Smooth muscle cell (in vitro differentiated cells): ENCODE results near the gene ADCY5. TPM values are rescaled to one million over a fixed set of nuclear protein-coding genes. Genes with fewer than 3 reads are reported as not detected.
A peak's percentile ranks its signal among the peaks of the same experiment; 100 is the strongest.

Source experiments
- DNase-seq: peaks from one replicate; lab custom pipeline; 2025; ENCODE audit not compliant: unreplicated experiment; lab: John Stamatoyannopoulos, UW
- H2AFZ ChIP-seq: fragments of 200-600 bp; sonication (generic); 2 replicates; pipeline ENCODE4 v1.6.0; 2016; ENCODE audit warnings: antibody characterized with exemption, low read depth, mild to moderate bottlenecking
- H3F3A ChIP-seq: fragments of 200-600 bp; sonication (generic); 2 replicates; pipeline ENCODE4 v1.6.0; 2017; ENCODE audit warnings: antibody characterized with exemption, low read depth
- H3K27ac ChIP-seq: fragments of 200-600 bp; sonication (generic); 2 replicates; pipeline ENCODE4 v1.5.1; 2016; ENCODE audit warnings: low read depth, mild to moderate bottlenecking
- H3K27me3 ChIP-seq: fragments of 200-600 bp; sonication (generic); 2 replicates; pipeline ENCODE4 v1.6.1; 2016; ENCODE audit warnings: low read depth, mild to moderate bottlenecking
- H3K36me3 ChIP-seq: fragments of 200-600 bp; sonication (generic); 2 replicates; pipeline ENCODE4 v1.5.1; 2016; ENCODE audit warnings: low read depth
- H3K4me1 ChIP-seq: fragments of 200-600 bp; sonication (generic); 2 replicates; pipeline ENCODE4 v1.5.1; 2016; ENCODE audit warnings: low read depth
- H3K4me2 ChIP-seq: fragments of 200-600 bp; sonication (generic); 2 replicates; pipeline ENCODE4 v1.6.0; 2016; ENCODE audit warnings: mild to moderate bottlenecking
- H3K4me3 ChIP-seq: fragments of 200-600 bp; sonication (generic); 2 replicates; pipeline ENCODE4 v1.5.1; 2016; ENCODE audit warnings: mild to moderate bottlenecking
- H3K79me2 ChIP-seq: fragments of 200-600 bp; sonication (generic); 2 replicates; pipeline ENCODE4 v1.6.0; 2016; ENCODE audit warnings: low read depth, mild to moderate bottlenecking
- H3K9ac ChIP-seq: fragments of 200-600 bp; sonication (generic); 2 replicates; pipeline ENCODE4 v1.6.0; 2016; ENCODE audit warnings: low read depth
- H3K9me3 ChIP-seq: fragments of 200-600 bp; sonication (generic); replicated peaks from 2 replicates; pipeline ENCODE4 v1.5.1; 2016; ENCODE audit warnings: low read depth
- H4K20me1 ChIP-seq: fragments of 200-600 bp; sonication (generic); 2 replicates; pipeline ENCODE4 v1.6.0; 2016; ENCODE audit warnings: low read depth
- CTCF ChIP-seq: fragments of 200-600 bp; sonication (generic); IDR thresholded peaks from 2 replicates; pipeline ENCODE4 v1.5.1; 2017; ENCODE audit warnings: borderline replicate concordance, mild to moderate bottlenecking, antibody characterized with exemption; ENCODE audit not compliant: insufficient read depth, poor library complexity, severe bottlenecking
- WGBS: methylation state at CpG from one replicate; pipeline ENCODE4 v1.1.7; 2016; ENCODE audit warnings: low lambda C conversion rate; 5-methylcytosine and 5-hydroxymethylcytosine counted together
- polyA plus RNA-seq: library from polyadenylated mRNA; unstranded; fragments of >200 nt; fragmentation: Nextera tagmentation; extraction: Ambion mirVana; gene quantifications from 2 replicates; pipeline ENCODE4 v1.2.1, GENCODE V29; 2016
- total RNA-seq: library from RNA; depleted of rRNA; stranded (reverse); fragments of >200 nt; gene quantifications from 2 replicates; pipeline ENCODE4 v1.2.3, GENCODE V29; 2014

The ADCY5 gene
- total and polyA plus RNA-seq, 2 experiments from 2014 or later, result 0.50 to 0.58 TPM

- H3K27me3 ChIP-seq, result no peaks in the 10 kb centered on the region
- H3K4me2 ChIP-seq, result no peak overlapping the region
- TF ChIP-seq CTCF, result no peak
- H3K27ac ChIP-seq, result no peak overlapping the region
- H3K4me1 ChIP-seq, result no peaks in the 10 kb centered on the region
- no peaks in the 10 kb centered on the region for H4K20me1 ChIP-seq
- H3K79me2 ChIP-seq, result no peaks in the 10 kb centered on the region
- no peak overlapping the region for H3K4me3 ChIP-seq
- no peak overlapping the region for H2AFZ ChIP-seq
- no peaks in the 10 kb centered on the region for H3F3A ChIP-seq
- DNase-seq, result no peak
- no peak overlapping the region for H3K9ac ChIP-seq
- WGBS, result 92% methylated on average over 14 of the region's 14 CpGs
- H3K36me3 ChIP-seq, result no peaks in the 10 kb centered on the region
- H3K9me3 ChIP-seq, result no peaks in the 10 kb centered on the region
Measured at GRCh38 chr3:123287051-123287961, 161.6 kb downstream of the ADCY5 start.

DNA sequence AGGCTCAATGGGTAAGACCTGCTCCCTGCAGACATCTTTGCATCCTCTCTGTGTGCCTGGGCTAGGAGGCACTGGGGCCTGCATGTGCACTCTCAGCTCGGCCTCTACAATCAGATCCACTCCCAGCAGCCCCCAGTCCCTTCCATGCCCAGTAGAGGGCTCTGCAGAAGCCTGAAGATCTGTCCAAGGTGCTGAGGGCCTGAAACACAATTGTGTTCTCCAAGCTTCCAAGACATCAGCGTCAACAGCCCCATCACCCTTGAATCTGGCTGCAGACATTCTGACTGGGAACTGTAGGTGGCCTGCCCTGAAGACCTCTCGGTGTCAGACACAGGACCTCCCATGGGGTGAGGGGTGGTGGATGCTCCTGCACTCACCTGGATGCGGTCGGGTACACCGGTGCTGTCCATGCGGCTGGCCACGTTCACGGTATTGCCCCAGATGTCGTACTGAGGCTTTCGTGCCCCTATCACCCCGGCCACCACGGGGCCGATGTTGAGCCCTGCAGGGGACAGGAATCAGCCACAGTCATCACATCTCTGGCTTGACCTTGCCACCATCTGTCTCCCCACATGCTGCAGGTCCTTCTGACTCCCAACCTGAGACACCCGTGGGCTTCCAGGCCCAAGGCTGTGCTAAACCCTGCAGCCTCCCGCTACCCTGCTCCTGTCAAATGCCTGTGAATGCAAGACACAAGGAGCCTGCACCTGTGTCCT is 162.4 kb downstream of the ADCY5 start:
- Histone ChIP-seq H3K4me1 (no peaks in the 10 kb centered on the region), H3K27ac (no peak overlapping the region), H3K27me3 (no peaks in the 10 kb centered on the region), H3K4me3 (no peak overlapping the region), H3K9me3 (no peaks in the 10 kb centered on the region), H3K79me2 (no peaks in the 10 kb centered on the region), H3K36me3 (no peaks in the 10 kb centered on the region), H2AFZ (no peak overlapping the region), H3F3A (no peaks in the 10 kb centered on the region), H3K9ac (no peak overlapping the region), H4K20me1 (no peaks in the 10 kb centered on the region), H3K4me2 (no peak overlapping the region)
- DNase-seq, result no peak
- TF ChIP-seq CTCF, result peak; percentile 66
- 86% methylated on average over 16 of the region's 16 CpGs for WGBS

DNA sequence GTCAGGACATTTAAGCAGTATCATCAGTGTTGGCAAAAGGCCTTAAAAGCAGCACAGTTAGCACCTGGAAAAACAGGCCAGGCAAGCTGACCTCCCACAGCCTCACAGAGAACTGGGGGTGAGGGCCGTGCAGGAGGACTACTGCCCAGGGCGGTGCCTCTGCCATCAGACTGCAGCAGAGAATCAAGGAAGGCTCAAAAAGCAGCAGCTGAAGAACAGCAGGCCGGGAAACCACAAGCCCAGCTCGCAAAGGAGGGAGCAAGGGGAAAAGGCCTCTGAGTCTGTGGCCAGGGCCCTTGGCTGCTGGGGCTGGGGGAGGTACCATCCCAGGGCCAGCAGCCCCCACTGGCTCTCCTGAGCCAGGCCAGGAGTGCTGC is 163.0 kb downstream of the ADCY5 start:
- Histone ChIP-seq H3K9me3 (no peaks in the 10 kb centered on the region), H3K79me2 (no peaks in the 10 kb centered on the region), H3K27me3 (no peaks in the 10 kb centered on the region), H4K20me1 (no peaks in the 10 kb centered on the region), H3K4me2 (no peak overlapping the region), H2AFZ (no peak overlapping the region), H3K27ac (no peak overlapping the region), H3F3A (no peaks in the 10 kb centered on the region), H3K9ac (no peak overlapping the region), H3K4me3 (no peak overlapping the region), H3K36me3 (no peaks in the 10 kb centered on the region), H3K4me1 (no peaks in the 10 kb centered on the region)
- WGBS, result 75% methylated on average over 4 of the region's 4 CpGs
- no peak for TF ChIP-seq CTCF
- DNase-seq, result no peak
